ENCODE data around the gene BPI. TPM values are rescaled to one million over a fixed set of nuclear protein-coding genes. Genes with fewer than 3 reads are reported as not detected.

Gene BPI
- total RNA-seq, 4 donors from 2014 or later = 0.66 to 0.92 TPM; not detected in 2

DNA sequence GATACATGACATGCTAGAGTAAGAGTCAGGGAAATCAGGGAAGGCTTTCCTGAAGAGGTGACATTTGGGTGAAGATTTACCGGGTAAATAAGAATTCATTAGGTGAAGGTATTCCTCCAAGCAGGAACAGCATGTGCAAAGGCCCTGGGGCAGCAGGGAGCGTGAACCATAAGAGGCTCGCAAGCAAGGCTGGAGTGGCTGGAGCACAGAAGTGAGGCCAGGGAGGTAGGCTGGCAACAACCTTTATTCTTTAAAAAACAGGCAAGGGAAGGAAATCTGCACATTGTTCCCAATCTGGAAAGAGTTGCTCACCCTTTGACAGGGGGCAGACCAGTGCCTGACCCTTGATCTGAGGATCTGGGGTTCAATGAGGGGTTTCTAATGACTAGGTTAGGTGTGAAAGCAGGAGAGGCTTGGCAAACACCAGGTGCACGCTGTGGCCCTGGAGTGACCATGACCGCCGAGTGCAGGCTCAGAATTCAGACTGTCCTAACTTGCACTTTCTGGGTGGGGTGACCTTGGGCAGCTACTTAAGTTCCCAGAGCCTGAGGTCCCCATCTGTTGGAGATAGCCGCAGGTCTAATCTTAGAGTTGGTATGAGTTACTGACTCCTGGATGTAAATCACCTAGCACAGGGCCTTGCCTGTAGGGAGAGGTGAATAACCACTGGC lies 45.3 kb upstream of the BPI start:
- Histone ChIP-seq H3K27me3 (peaks cover 0 to 30% (median 4%) of the 10 kb centered on the region in 4 donors), H3K36me3 (no peaks in the 10 kb centered on the region), H3K27ac (replicated peaks in 1 of 4) (peak overlapping the region; percentile 0 to 88 (median 59)), H3K4me1 (peaks cover 0 to 56% (median 41%) of the 10 kb centered on the region in 4 donors), H3K4me3 (peak overlapping the region in 1 of 4 donors; percentile 8), H3K9me3 (no peaks in the 10 kb centered on the region)
- TF ChIP-seq POLR2AphosphoS5 (IDR thresholded peaks at IDR 0.05) (no peak), EP300 (IDR thresholded peaks at IDR 0.05) (no peak), POLR2A (IDR thresholded peaks at IDR 0.05; ENCODE audit: low read depth) (no peak)
- TF ChIP-seq, protein P1, sequence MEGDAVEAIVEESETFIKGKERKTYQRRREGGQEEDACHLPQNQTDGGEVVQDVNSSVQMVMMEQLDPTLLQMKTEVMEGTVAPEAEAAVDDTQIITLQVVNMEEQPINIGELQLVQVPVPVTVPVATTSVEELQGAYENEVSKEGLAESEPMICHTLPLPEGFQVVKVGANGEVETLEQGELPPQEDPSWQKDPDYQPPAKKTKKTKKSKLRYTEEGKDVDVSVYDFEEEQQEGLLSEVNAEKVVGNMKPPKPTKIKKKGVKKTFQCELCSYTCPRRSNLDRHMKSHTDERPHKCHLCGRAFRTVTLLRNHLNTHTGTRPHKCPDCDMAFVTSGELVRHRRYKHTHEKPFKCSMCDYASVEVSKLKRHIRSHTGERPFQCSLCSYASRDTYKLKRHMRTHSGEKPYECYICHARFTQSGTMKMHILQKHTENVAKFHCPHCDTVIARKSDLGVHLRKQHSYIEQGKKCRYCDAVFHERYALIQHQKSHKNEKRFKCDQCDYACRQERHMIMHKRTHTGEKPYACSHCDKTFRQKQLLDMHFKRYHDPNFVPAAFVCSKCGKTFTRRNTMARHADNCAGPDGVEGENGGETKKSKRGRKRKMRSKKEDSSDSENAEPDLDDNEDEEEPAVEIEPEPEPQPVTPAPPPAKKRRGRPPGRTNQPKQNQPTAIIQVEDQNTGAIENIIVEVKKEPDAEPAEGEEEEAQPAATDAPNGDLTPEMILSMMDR (IDR thresholded peaks at IDR 0.05) = no peak
- no peak for DNase-seq (ENCODE audit: extremely low spot score)
- intact Hi-C loops (cut with DNase I) = no loop called here
- 97% methylated on average over 3 of the region's 7 CpGs for whole genome bisulfite sequencing

- WGBS = 34% methylated on average over 4 of the region's 5 CpGs
- peak overlapping the region; percentile 59 to 62 (median 61) for H3K4me3 ChIP-seq
Measured at GRCh38 chr20:38260025-38260377, 44.0 kb upstream of the BPI start.

DNA sequence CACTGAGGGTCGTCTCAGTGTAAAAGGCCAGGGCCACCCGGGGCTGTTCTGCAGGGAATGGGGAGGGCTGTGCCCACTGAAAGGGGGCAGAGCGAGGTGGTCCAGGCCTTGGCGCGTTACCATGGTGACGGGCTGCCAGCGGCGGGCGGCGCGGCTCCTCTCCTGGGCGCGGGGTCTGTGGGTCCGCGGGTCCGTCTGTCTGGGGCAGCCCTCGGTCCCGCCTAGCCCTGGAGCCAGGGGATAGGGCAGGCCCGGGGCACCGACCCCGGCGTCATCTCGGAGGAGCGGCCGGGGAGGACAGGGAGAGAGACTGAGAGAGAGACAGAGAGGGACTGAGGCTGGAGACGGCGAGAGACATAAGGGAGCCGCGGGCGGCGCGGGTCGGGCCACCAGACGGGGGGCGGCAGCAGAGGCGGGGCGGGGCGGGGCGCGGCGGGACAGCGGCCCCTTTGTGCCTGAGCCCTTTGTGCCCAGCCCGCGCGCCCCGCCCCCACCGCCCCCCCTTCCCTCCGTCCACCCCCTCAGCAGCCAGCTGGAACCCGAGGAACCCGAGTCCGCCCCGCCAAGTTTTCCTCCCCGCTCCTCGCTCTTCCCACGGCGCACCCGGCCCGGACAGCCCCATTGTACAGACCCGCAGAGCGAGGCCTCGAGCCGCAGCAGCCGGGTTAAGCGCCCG lies 43.4 kb upstream of the BPI start, which contains the start of gene KIAA1755:
TSS of gene KIAA1755 (minus strand) at position 358 of the 676 bp plus-strand sequence. CDS start at position 123, 235 bp downstream.
- Histone ChIP-seq H3K27me3 (peaks cover 0 to 30% (median 4%) of the 10 kb centered on the region in 4 donors), H3K27ac (replicated peaks in 1 of 4) (peak within 1 kb of the TSS; percentile 84 to 89 (median 86)), H3K4me1 (peaks cover 0 to 38% (median 28%) of the 10 kb centered on the region in 4 donors), H3K36me3 (no peaks in the 10 kb centered on the region), H3K9me3 (no peaks in the 10 kb centered on the region), H3K4me3 (peak within 1 kb of the TSS; percentile 59 to 62 (median 61))
- 0% methylated on average over 6 of the region's 65 CpGs for WGBS
- DNase-seq (ENCODE audit: extremely low spot score) = no peak
- TF ChIP-seq POLR2AphosphoS5 (IDR thresholded peaks at IDR 0.05) = peak in 1 of 2 donors; percentile 21
- TF ChIP-seq, protein P1 (IDR thresholded peaks at IDR 0.05) = no peak
- intact Hi-C loops (cut with DNase I) = no loop called here

More at GRCh38 chr20:38260025-38260377, 44.0 kb upstream of the BPI start:
- DNase-seq (ENCODE audit: extremely low spot score) = no peak
- Histone ChIP-seq H3K27me3 (peaks cover 0 to 30% (median 4%) of the 10 kb centered on the region in 4 donors), H3K27ac (replicated peaks in 1 of 4) (peak overlapping the region; percentile 84 to 89 (median 86)), H3K36me3 (no peaks in the 10 kb centered on the region), H3K4me1 (peaks cover 0 to 43% (median 34%) of the 10 kb centered on the region in 4 donors), H3K9me3 (no peaks in the 10 kb centered on the region)
- intact Hi-C loops (cut with DNase I) = no loop called here
- TF ChIP-seq POLR2A (IDR thresholded peaks at IDR 0.05; ENCODE audit: low read depth) = no peak
- no peak for TF ChIP-seq EP300 (IDR thresholded peaks at IDR 0.05)
- TF ChIP-seq, protein P1 (IDR thresholded peaks at IDR 0.05) = no peak
- no peak for TF ChIP-seq POLR2AphosphoS5 (IDR thresholded peaks at IDR 0.05)

DNA sequence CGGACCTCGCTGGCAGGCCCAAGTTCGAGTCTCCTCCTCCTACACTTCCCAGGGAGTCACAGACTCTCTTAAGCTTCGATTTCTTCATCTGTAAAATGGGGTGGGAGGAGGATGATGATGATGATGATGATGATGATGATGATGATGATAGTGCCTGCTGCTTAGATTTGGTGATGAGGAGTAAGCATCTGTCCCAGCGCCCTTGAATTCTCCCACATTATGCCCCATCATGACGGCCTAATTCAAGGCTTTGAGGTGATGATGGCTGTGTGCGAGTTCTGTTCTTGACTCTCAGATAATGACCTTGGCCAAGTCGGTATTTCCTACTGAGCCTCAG lies 42.9 kb upstream of the BPI start:
- H3K27ac ChIP-seq (replicated peaks in 1 of 4) = peak overlapping the region; percentile 84 to 89 (median 86)
- WGBS = 60% methylated on average over 8 of the region's 8 CpGs
- peaks cover 0 to 33% (median 23%) of the 10 kb centered on the region in 4 donors for H3K4me1 ChIP-seq
- DNase-seq (ENCODE audit: extremely low spot score) = no peak
- H3K9me3 ChIP-seq = no peaks in the 10 kb centered on the region
- H3K4me3 ChIP-seq = peak overlapping the region; percentile 59 to 62 (median 61)
- no peaks in the 10 kb centered on the region for H3K36me3 ChIP-seq
- peaks cover 0 to 30% (median 4%) of the 10 kb centered on the region in 4 donors for H3K27me3 ChIP-seq
- TF ChIP-seq, protein P1 (IDR thresholded peaks at IDR 0.05) = no peak
- TF ChIP-seq POLR2AphosphoS5 (IDR thresholded peaks at IDR 0.05) (no peak), EP300 (IDR thresholded peaks at IDR 0.05) (no peak), POLR2A (IDR thresholded peaks at IDR 0.05; ENCODE audit: low read depth) (no peak)
- intact Hi-C loops (cut with DNase I) = no loop called here
